Neural cell (in vitro differentiated cells): Measurements from ENCODE around the gene GRID1. TPM values are rescaled to one million over a fixed set of nuclear protein-coding genes. Genes with fewer than 3 reads are reported as not detected.

Source experiments
- H2AFZ ChIP-seq: fragments of 200-600, 300-800 bp; sonication (generic), shearing (Covaris generic); 2 replicates; pipeline ENCODE4 v1.6.0; 2014; ENCODE audit warnings: low read depth, mild to moderate bottlenecking, antibody characterized with exemption, low read length, moderate library complexity
- H3F3A ChIP-seq: fragments of 200-600 bp; shearing (Covaris generic); 2 replicates; pipeline ENCODE4 v1.6.1; 2016; ENCODE audit warnings: mild to moderate bottlenecking, moderate library complexity, mixed read lengths, antibody characterized with exemption, low read length; ENCODE audit not compliant: insufficient read depth, poor library complexity, severe bottlenecking
- H3K27ac ChIP-seq: fragments of 200-600, 300-800 bp; sonication (generic), shearing (Covaris generic); 2 replicates; pipeline ENCODE4 v1.5.1; 2014; ENCODE audit warnings: mild to moderate bottlenecking, low read length, moderate library complexity
- H3K27me3 ChIP-seq: fragments of 300-800, 200-600 bp; sonication (generic), shearing (Covaris generic); 2 replicates; pipeline ENCODE4 v1.6.0; 2014; ENCODE audit warnings: mild to moderate bottlenecking, low read depth, low read length, moderate library complexity; ENCODE audit not compliant: insufficient read depth
- H3K36me3 ChIP-seq: fragments of 300-800, 200-600 bp; sonication (generic), shearing (Covaris generic); 2 replicates; pipeline ENCODE4 v1.5.1; 2014; ENCODE audit warnings: mild to moderate bottlenecking, antibody characterized with exemption, low read length, moderate library complexity; ENCODE audit not compliant: insufficient read depth
- H3K4me2 ChIP-seq: fragments of 300-800, 200-600 bp; sonication (generic), shearing (Covaris generic); 2 replicates; pipeline ENCODE4 v1.6.0; 2014; ENCODE audit warnings: mild to moderate bottlenecking, low read length
- H3K4me3 ChIP-seq: fragments of 300-800, 200-600 bp; sonication (generic), shearing (Covaris generic); 2 replicates; pipeline ENCODE4 v1.5.1; 2014; ENCODE audit warnings: mild to moderate bottlenecking, low read length, moderate library complexity
- H3K79me2 ChIP-seq: fragments of 200-600 bp; shearing (Covaris generic); replicated peaks from 2 replicates; pipeline ENCODE4 v1.6.0; 2014; ENCODE audit warnings: mild to moderate bottlenecking, low read length, moderate library complexity; ENCODE audit not compliant: insufficient read depth
- H3K9ac ChIP-seq: fragments of 300-800, 200-600 bp; sonication (generic), shearing (Covaris generic); 2 replicates; pipeline ENCODE4 v1.6.1; 2016; ENCODE audit warnings: mild to moderate bottlenecking, low read length, mixed read lengths
- H3K9me2 ChIP-seq: fragments of 200-600 bp; shearing (Covaris generic); 2 replicates; pipeline ENCODE4 v1.6.1; 2016; ENCODE audit warnings: mild to moderate bottlenecking, low read length, mixed read lengths; ENCODE audit not compliant: insufficient read depth
- H3K9me3 ChIP-seq: fragments of 200-600, 300-800 bp; sonication (generic), shearing (Covaris generic); 2 replicates; pipeline ENCODE4 v1.6.1; 2016; ENCODE audit warnings: mild to moderate bottlenecking, mixed run types, low read length, moderate library complexity, mixed read lengths
- H4K20me1 ChIP-seq: fragments of 200-600 bp; shearing (Covaris generic); 2 replicates; pipeline ENCODE4 v1.6.1; 2016; ENCODE audit warnings: mild to moderate bottlenecking, mixed run types; ENCODE audit not compliant: insufficient read depth
- EP300 ChIP-seq: fragments of 450-650 bp; conservative IDR thresholded peaks from 2 replicates; pipeline ENCODE4 v1.6.1; 2014; ENCODE audit warnings: antibody characterized with exemption, mild to moderate bottlenecking, moderate library complexity; ENCODE audit not compliant: poor library complexity, severe bottlenecking
- EZH2 ChIP-seq: fragments of 200-600, 300-800 bp; shearing (Covaris generic), sonication (generic); IDR thresholded peaks from 2 replicates; pipeline ENCODE4 v1.6.1; 2014; ENCODE audit warnings: antibody characterized with exemption, low read length, borderline replicate concordance, mild to moderate bottlenecking; ENCODE audit not compliant: insufficient read depth, poor library complexity, severe bottlenecking
- MXI1 ChIP-seq: fragments of 450-650 bp; conservative IDR thresholded peaks from 2 replicates; pipeline ENCODE4 v1.6.1; 2014; ENCODE audit warnings: antibody characterized with exemption, mild to moderate bottlenecking; ENCODE audit not compliant: poor library complexity, severe bottlenecking
- POLR2AphosphoS5 ChIP-seq: IDR thresholded peaks from 2 replicates; pipeline ENCODE4 v1.6.1; 2012
- RAD21 ChIP-seq: fragments of 450-650 bp; conservative IDR thresholded peaks from 2 replicates; pipeline ENCODE4 v1.6.1; 2014; ENCODE audit warnings: antibody characterized with exemption, mild to moderate bottlenecking, moderate library complexity
- REST ChIP-seq: IDR thresholded peaks from 2 replicates; pipeline ENCODE4 v1.6.1; 2012; ENCODE audit warnings: borderline replicate concordance
- SMC3 ChIP-seq: fragments of 450-650 bp; conservative IDR thresholded peaks from 2 replicates; pipeline ENCODE4 v1.6.1; 2014; ENCODE audit warnings: antibody characterized with exemption, mild to moderate bottlenecking, moderate library complexity; ENCODE audit not compliant: poor library complexity
- TAF1 ChIP-seq: IDR thresholded peaks from 2 replicates; pipeline ENCODE4 v1.6.1; 2012; ENCODE audit warnings: low read depth
- polyA plus RNA-seq: library from polyadenylated mRNA; depleted of rRNA; stranded (reverse); fragments of >200 nt; gene quantifications from 2 replicates; pipeline ENCODE4 v1.2.3, GENCODE V29; 2014
- TF ChIP-seq, protein P1 (sequence below): fragments of 450-650 bp; IDR thresholded peaks from 2 replicates; pipeline ENCODE4 v1.5.1; 2014; ENCODE audit warnings: antibody characterized with exemption, mild to moderate bottlenecking, moderate library complexity; ENCODE audit not compliant: poor library complexity, severe bottlenecking

The GRID1 gene
- polyA plus RNA-seq, 1 donor from 2014 or later: 7.3 TPM

- Histone ChIP-seq H3K36me3 (no peaks in the 10 kb centered on the region), H3K27me3 (no peaks in the 10 kb centered on the region), H3K4me3 (no peak overlapping the region), H4K20me1 (no peaks in the 10 kb centered on the region), H3K79me2 (no peaks in the 10 kb centered on the region), H3K4me2 (no peak overlapping the region), H3F3A (no peaks in the 10 kb centered on the region), H3K27ac (no peak overlapping the region), H3K9me3 (no peaks in the 10 kb centered on the region), H2AFZ (no peak overlapping the region), H3K9me2 (no peaks in the 10 kb centered on the region), H3K9ac (no peak overlapping the region)
- TF ChIP-seq TAF1 (no peak), REST (no peak), SMC3 (no peak), POLR2AphosphoS5 (no peak)
- TF ChIP-seq, protein P1, sequence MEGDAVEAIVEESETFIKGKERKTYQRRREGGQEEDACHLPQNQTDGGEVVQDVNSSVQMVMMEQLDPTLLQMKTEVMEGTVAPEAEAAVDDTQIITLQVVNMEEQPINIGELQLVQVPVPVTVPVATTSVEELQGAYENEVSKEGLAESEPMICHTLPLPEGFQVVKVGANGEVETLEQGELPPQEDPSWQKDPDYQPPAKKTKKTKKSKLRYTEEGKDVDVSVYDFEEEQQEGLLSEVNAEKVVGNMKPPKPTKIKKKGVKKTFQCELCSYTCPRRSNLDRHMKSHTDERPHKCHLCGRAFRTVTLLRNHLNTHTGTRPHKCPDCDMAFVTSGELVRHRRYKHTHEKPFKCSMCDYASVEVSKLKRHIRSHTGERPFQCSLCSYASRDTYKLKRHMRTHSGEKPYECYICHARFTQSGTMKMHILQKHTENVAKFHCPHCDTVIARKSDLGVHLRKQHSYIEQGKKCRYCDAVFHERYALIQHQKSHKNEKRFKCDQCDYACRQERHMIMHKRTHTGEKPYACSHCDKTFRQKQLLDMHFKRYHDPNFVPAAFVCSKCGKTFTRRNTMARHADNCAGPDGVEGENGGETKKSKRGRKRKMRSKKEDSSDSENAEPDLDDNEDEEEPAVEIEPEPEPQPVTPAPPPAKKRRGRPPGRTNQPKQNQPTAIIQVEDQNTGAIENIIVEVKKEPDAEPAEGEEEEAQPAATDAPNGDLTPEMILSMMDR: no peak
Observed at GRCh38 chr10:85864173-85864549, 502.4 kb downstream of the GRID1 start.

DNA sequence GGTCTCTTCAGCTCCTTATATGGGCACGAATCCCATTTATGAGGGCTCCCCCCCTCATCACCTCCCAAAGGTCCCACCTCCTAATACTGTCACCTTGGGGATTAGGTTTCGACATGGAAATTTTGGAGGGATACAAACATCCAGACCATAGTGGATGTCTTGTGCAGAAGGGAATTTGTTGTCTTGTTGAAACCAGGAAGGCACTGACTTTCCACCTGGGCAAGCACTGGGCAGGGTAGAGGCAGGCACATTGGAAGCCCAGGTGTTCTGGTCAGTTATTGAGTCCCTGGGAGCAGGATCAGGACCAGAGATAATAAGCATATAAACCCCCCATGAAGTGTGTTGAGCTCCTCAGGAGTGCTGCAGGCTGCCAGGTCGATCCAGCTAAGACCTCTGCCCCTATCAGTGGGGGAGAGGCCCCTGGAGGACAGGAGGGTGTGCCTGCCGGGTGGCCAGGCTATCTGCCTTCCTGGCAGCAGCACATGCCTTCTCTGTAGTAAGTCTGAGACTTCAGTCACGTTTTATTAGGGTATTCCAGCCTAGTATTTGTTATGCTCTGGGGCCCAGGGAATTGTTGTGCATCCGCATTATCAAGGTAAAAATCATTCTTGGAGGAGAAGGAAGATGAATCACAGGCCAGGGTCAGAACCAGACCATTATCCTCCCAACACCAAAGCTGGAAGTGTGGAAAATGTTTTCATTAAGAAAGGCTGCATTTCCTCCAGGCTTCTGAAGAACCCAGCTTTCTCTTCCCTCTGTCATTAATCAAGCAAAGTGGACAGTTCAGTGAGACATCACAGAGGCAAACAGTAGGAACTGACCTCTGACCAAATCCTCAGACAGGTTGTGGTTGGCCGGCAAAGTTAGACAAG lies 503.1 kb downstream of the GRID1 start:
- Histone ChIP-seq H3K9ac (no peak overlapping the region), H3K79me2 (no peaks in the 10 kb centered on the region), H3K9me3 (no peaks in the 10 kb centered on the region), H3K27ac (no peak overlapping the region), H3K4me2 (no peak overlapping the region), H3F3A (no peaks in the 10 kb centered on the region), H4K20me1 (no peaks in the 10 kb centered on the region), H3K9me2 (no peaks in the 10 kb centered on the region), H3K27me3 (no peaks in the 10 kb centered on the region), H3K4me3 (no peak overlapping the region), H3K36me3 (no peaks in the 10 kb centered on the region), H2AFZ (no peak overlapping the region)
- TF ChIP-seq POLR2AphosphoS5 (no peak), SMC3 (no peak), TAF1 (no peak), MXI1 (no peak), RAD21 (no peak), REST (no peak), EZH2 (no peak), EP300 (no peak)
- TF ChIP-seq, protein P1: no peak
